Measurements from ENCODE around the gene MAB21L3. TPM values are rescaled to one million over a fixed set of nuclear protein-coding genes. Genes with fewer than 3 reads are reported as not detected.

MAB21L3 gene
- total and polyA plus RNA-seq, 11 donors: 0.04 to 0.15 (median 0.08) TPM; not detected in 8

DNA sequence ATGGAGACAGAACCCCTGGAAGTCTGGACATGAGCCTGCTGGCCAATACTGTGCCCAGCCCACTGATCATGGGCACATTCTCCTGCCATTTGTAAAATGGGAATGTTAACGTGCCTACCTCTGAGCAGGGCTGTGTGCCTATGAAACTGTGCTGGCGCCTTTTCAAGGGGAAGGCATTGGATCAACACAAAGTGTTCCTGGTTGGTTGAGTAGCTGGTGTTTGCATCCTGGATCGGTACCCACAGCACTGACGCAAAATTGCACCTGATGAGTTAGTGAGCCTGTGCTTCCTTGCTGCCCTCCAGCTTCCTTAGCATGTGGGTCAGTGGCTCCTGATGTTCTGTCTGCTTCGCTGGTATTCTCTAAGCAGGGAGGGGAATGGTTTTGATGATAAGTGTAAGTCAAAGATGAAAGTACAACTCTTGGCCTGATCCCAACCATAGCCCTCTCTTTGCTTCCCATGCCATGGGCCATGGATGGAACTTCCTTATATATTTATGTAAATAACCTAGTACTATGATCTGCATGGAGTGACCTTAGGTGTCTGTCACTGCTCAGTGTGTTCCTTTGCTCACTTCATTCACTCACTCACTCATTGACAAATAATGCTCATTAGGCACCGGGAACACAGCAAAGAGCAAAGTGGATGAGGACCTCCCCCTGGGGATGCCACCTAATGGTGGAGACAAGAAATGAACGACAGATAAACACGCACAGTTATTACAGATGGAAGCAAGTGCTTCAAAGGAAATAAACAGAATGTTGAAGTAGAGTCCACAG lies 22.7 kb downstream of the MAB21L3 start:
- no peaks in the 10 kb centered on the region for H3K36me3 ChIP-seq
- no peaks in the 10 kb centered on the region for H3K27me3 ChIP-seq
- H3K27ac ChIP-seq: no peak overlapping the region
- intact Hi-C loops (cut with DNase I): no loop called here
- peaks cover 0 to 1% (median 0%) of the 10 kb centered on the region in 12 donors for H3K4me1 ChIP-seq
- H3K9me3 ChIP-seq: no peaks in the 10 kb centered on the region
- WGBS, 4 donors: 53 to 72% (median 57%) methylated on average over 6 to 8 of the region's 8 CpGs
- no peak overlapping the region for H3K4me3 ChIP-seq
- TF ChIP-seq, protein P1, sequence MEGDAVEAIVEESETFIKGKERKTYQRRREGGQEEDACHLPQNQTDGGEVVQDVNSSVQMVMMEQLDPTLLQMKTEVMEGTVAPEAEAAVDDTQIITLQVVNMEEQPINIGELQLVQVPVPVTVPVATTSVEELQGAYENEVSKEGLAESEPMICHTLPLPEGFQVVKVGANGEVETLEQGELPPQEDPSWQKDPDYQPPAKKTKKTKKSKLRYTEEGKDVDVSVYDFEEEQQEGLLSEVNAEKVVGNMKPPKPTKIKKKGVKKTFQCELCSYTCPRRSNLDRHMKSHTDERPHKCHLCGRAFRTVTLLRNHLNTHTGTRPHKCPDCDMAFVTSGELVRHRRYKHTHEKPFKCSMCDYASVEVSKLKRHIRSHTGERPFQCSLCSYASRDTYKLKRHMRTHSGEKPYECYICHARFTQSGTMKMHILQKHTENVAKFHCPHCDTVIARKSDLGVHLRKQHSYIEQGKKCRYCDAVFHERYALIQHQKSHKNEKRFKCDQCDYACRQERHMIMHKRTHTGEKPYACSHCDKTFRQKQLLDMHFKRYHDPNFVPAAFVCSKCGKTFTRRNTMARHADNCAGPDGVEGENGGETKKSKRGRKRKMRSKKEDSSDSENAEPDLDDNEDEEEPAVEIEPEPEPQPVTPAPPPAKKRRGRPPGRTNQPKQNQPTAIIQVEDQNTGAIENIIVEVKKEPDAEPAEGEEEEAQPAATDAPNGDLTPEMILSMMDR (IDR thresholded peaks at IDR 0.05): peak in 5 of 12 donors; percentile 9 to 28 (median 23)
- TF ChIP-seq POLR2A (IDR thresholded peaks at IDR 0.05): no peak
- ATAC-seq (no peak), DNase-seq (no peak)

DNA sequence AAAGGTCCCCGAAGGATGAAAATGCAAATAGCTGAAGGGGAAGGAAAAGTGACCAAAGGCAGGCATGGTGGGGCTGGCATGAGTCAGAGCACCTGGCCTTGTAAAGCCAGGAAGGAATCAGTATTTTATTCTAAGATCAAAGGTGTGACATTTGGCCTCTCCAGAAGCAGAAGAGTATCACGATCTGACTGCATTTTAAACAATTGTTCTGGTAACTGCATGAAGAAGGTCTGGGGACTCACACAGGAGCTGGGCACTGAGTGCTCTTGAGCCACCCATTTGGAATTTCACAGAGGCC lies 23.2 kb downstream of the MAB21L3 start:
- Histone ChIP-seq H3K4me3 (no peak overlapping the region), H3K27me3 (no peaks in the 10 kb centered on the region), H3K27ac (no peak overlapping the region), H3K9me3 (no peaks in the 10 kb centered on the region), H3K4me1 (peaks cover 0 to 7% (median 0%) of the 10 kb centered on the region in 12 donors), H3K36me3 (no peaks in the 10 kb centered on the region)
- DNase-seq (no peak), ATAC-seq (no peak)
- intact Hi-C loops (cut with DNase I): no loop called here
- no peak for TF ChIP-seq POLR2A (IDR thresholded peaks at IDR 0.05)
- TF ChIP-seq, protein P1 (IDR thresholded peaks at IDR 0.05): no peak
- WGBS, 4 donors: 60 to 65% (median 63%) methylated on average over 2 of the region's 2 CpGs

DNA sequence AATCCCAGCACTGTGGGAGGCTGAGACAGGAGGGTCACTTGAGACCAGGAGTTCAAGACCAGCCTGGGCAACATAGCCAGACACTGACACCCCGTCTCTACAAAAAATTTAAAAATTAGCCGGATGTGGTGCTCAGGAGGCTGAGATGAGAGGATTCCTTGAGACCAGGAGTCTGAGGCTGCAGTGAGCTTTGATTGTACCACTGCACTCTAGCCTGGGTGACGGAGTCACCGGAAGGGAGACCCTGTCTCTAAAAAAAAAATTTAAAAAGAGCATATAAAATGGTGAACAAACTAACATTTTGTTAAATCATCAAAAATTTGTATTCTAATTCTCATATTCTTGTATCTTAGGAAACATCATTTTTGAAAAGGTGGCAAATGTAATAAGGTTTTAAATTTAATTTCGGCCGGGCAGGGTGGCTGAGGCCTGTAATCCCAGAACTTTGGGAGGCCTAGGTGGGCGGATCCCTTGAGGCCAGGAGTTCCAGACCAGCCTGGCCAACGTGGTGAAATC lies 27.1 kb downstream of the MAB21L3 start:
- H3K4me1 ChIP-seq: peaks cover 0 to 7% (median 0%) of the 10 kb centered on the region in 12 donors
- WGBS, 4 donors: 94 to 95% (median 95%) methylated on average over 8 of the region's 8 CpGs
- intact Hi-C loops (cut with DNase I): loop anchor here in 3 of 10 donors (2.0 kb wide), 2 partner anchors 30 to 346 kb away; no protein-coding TSS in a partner anchor
- no peaks in the 10 kb centered on the region for H3K36me3 ChIP-seq
- DNase-seq (no peak), ATAC-seq (no peak)
- TF ChIP-seq, protein P1 (IDR thresholded peaks at IDR 0.05): no peak
- TF ChIP-seq POLR2A (IDR thresholded peaks at IDR 0.05): no peak
- H3K27ac ChIP-seq: peak overlapping the region in 6 of 12 donors; percentile 3 to 60 (median 39)
- no peaks in the 10 kb centered on the region for H3K9me3 ChIP-seq
- H3K4me3 ChIP-seq: no peak overlapping the region
- H3K27me3 ChIP-seq: no peaks in the 10 kb centered on the region

DNA sequence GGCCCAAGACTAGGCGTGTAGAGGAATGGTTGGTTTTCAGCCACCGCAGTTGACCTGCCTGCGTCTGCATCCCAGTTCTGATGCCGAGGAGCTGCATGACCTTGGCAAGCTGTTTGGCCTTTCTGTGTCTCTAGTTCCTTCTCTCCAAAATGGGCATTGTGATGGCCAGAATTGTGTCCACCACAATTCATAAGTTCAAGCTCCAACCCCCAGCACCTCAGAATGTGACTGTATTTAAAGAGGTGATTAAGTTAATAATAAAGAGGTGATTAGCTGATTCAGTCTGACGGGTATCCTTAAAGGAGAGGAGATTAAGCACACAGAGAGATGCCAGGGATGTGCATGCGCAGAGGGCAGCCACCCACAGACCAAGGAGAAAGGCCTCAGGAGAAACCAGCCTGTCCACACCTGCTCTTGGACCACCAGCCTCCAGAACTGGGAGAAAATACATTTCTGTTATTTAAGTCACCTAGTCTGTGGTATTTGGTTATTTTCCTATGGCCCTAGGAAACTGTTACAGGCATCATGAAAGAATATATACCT lies 28.5 kb downstream of the MAB21L3 start:
- ATAC-seq: no peak
- DNase-seq: no peak
- intact Hi-C loops (cut with DNase I): loop anchor here in 7 of 10 donors (1.0 to 5.0 kb wide), 5 partner anchors 29 to 348 kb away; no protein-coding TSS in a partner anchor
- H3K36me3 ChIP-seq: no peaks in the 10 kb centered on the region
- no peak overlapping the region for H3K27ac ChIP-seq
- peaks cover 0 to 12% (median 3%) of the 10 kb centered on the region in 12 donors for H3K9me3 ChIP-seq
- 86 to 92% (median 91%) methylated on average over 6 of the region's 6 CpGs for WGBS, 4 donors
- TF ChIP-seq, protein P1 (IDR thresholded peaks at IDR 0.05): no peak
- TF ChIP-seq POLR2A (IDR thresholded peaks at IDR 0.05): no peak
- peaks cover 0 to 7% (median 0%) of the 10 kb centered on the region in 12 donors for H3K4me1 ChIP-seq
- H3K4me3 ChIP-seq: no peak overlapping the region
- no peaks in the 10 kb centered on the region for H3K27me3 ChIP-seq

Measured in heart left ventricle (tissue), 16 donors.